ENCODE results near the gene NTNG2.

- TF ChIP-seq, protein P1, sequence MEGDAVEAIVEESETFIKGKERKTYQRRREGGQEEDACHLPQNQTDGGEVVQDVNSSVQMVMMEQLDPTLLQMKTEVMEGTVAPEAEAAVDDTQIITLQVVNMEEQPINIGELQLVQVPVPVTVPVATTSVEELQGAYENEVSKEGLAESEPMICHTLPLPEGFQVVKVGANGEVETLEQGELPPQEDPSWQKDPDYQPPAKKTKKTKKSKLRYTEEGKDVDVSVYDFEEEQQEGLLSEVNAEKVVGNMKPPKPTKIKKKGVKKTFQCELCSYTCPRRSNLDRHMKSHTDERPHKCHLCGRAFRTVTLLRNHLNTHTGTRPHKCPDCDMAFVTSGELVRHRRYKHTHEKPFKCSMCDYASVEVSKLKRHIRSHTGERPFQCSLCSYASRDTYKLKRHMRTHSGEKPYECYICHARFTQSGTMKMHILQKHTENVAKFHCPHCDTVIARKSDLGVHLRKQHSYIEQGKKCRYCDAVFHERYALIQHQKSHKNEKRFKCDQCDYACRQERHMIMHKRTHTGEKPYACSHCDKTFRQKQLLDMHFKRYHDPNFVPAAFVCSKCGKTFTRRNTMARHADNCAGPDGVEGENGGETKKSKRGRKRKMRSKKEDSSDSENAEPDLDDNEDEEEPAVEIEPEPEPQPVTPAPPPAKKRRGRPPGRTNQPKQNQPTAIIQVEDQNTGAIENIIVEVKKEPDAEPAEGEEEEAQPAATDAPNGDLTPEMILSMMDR (IDR thresholded peaks at IDR 0.05) = no peak
- TF ChIP-seq EZH2 (IDR thresholded peaks at IDR 0.05; ENCODE audit: borderline replicate concordance, insufficient read depth, low read depth, low read length, poor library complexity, severe bottlenecking) = no peak
These were observed 83.6 kb downstream of the NTNG2 start for GRCh38 chr9:132245465-132245864.
